ENCODE results near the gene BMAL1. TPM values are rescaled to one million over a fixed set of nuclear protein-coding genes. Genes with fewer than 3 reads are reported as not detected.
"Not testable (repeated sequence)": the region's sequence is repeated elsewhere in the genome, so short reads cannot be mapped to it uniquely, and the experiment has no call there.

BMAL1 gene
- total RNA-seq, 4 donors from 2014 or later, result 57.8 to 143 (median 80.8) TPM

GRCh38 chr11:13382751-13383150, 105.2 kb downstream of the BMAL1 start:
- peaks cover 66% of the 10 kb centered on the region for H3K36me3 ChIP-seq
- no peaks in the 10 kb centered on the region for H3K27me3 ChIP-seq
- no peak for DNase-seq (ENCODE audit: low spot score in 2 of 2)

GRCh38 chr11:13384908-13385640, 107.5 kb downstream of the BMAL1 start:
- no peaks in the 10 kb centered on the region for H3K9me3 ChIP-seq
- H3K27ac ChIP-seq, result no peak overlapping the region
- TF ChIP-seq CTCF (IDR thresholded peaks at IDR 0.05) (peak in 1 of 2 donors; percentile 38), POLR2A (IDR thresholded peaks at IDR 0.05) (no peak)
- H3K36me3 ChIP-seq, result peaks cover 61% of the 10 kb centered on the region
- H3K4me3 ChIP-seq, result no peak overlapping the region
- 34% methylated on average over 4 of the region's 4 CpGs for WGBS
- H3K27me3 ChIP-seq, result no peaks in the 10 kb centered on the region
- DNase-seq (ENCODE audit: low spot score in 2 of 2), result no peak
- no peaks in the 10 kb centered on the region for H3K4me1 ChIP-seq

More at GRCh38 chr11:13382751-13383150, 105.2 kb downstream of the BMAL1 start:
- Histone ChIP-seq H3K27ac (no peak overlapping the region), H3K4me3 (no peak overlapping the region), H3K4me1 (no peaks in the 10 kb centered on the region), H3K9me3 (no peaks in the 10 kb centered on the region)
- TF ChIP-seq POLR2A (IDR thresholded peaks at IDR 0.05), result no peak
- TF ChIP-seq POLR2AphosphoS5 (IDR thresholded peaks at IDR 0.05), result no peak
- no peak for TF ChIP-seq CTCF (IDR thresholded peaks at IDR 0.05)
- no peak for TF ChIP-seq EP300 (IDR thresholded peaks at IDR 0.05)
- 69% methylated on average over 3 of the region's 3 CpGs for WGBS

GRCh38 chr11:13386567-13386966, 109.0 kb downstream of the BMAL1 start:
- Histone ChIP-seq H3K9me3 (no peaks in the 10 kb centered on the region), H3K27ac (no peak overlapping the region), H3K27me3 (no peaks in the 10 kb centered on the region), H3K36me3 (peaks cover 59% of the 10 kb centered on the region), H3K4me3 (no peak overlapping the region), H3K4me1 (no peaks in the 10 kb centered on the region)
- 73% methylated on average over 2 of the region's 2 CpGs for WGBS
- no peak for TF ChIP-seq CTCF (IDR thresholded peaks at IDR 0.05)
- no peak for DNase-seq (ENCODE audit: low spot score in 2 of 2)

GRCh38 chr11:13388741-13389140, 111.2 kb downstream of the BMAL1 start:
- no peak for TF ChIP-seq POLR2A (IDR thresholded peaks at IDR 0.05)
- no peak for TF ChIP-seq CTCF (IDR thresholded peaks at IDR 0.05)
- no peak for TF ChIP-seq EP300 (IDR thresholded peaks at IDR 0.05)
- TF ChIP-seq POLR2AphosphoS5 (IDR thresholded peaks at IDR 0.05), result no peak
- WGBS, result 71% methylated on average over 5 of the region's 5 CpGs
- Histone ChIP-seq H3K4me3 (no peak overlapping the region), H3K36me3 (peaks cover 49% of the 10 kb centered on the region), H3K27me3 (no peaks in the 10 kb centered on the region), H3K27ac (no peak overlapping the region), H3K4me1 (no peaks in the 10 kb centered on the region), H3K9me3 (no peaks in the 10 kb centered on the region)
- DNase-seq (ENCODE audit: low spot score in 2 of 2), result no peak

- peaks cover 49% of the 10 kb centered on the region for H3K36me3 ChIP-seq
- TF ChIP-seq POLR2AphosphoS5 (IDR thresholded peaks at IDR 0.05) (no peak), EP300 (IDR thresholded peaks at IDR 0.05) (no peak), CTCF (IDR thresholded peaks at IDR 0.05) (no peak), POLR2A (IDR thresholded peaks at IDR 0.05) (no peak)
- DNase-seq (ENCODE audit: low spot score in 2 of 2), result no peak
- WGBS, result 91% methylated on average over 1 of the region's 1 CpG
- no peaks in the 10 kb centered on the region for H3K9me3 ChIP-seq
- H3K4me1 ChIP-seq, result no peaks in the 10 kb centered on the region
- H3K4me3 ChIP-seq, result no peak overlapping the region
- H3K27me3 ChIP-seq, result no peaks in the 10 kb centered on the region
- no peak overlapping the region for H3K27ac ChIP-seq
Measured at GRCh38 chr11:13391217-13391616, 113.6 kb downstream of the BMAL1 start.

- H3K36me3 ChIP-seq, result peaks cover 25% of the 10 kb centered on the region
- not testable (repeated sequence) for H3K4me3 ChIP-seq; DNase-seq (ENCODE audit: low spot score in 2 of 2); H3K4me1 ChIP-seq; H3K9me3 ChIP-seq; H3K27me3 ChIP-seq; H3K27ac ChIP-seq
Measured at GRCh38 chr11:13398335-13398734, 120.7 kb downstream of the BMAL1 start.

Measured in suprapubic skin (tissue), 4 donors.